Small intestine (tissue), 16 donors: ENCODE data around the gene FZD8. TPM values are rescaled to one million over a fixed set of nuclear protein-coding genes. Genes with fewer than 3 reads are reported as not detected.
"Not testable (repeated sequence)": the region's sequence is repeated elsewhere in the genome, so short reads cannot be mapped to it uniquely, and the experiment has no call there.

Experiments used
- DNase-seq, 2 donors: peaks; one replicate each; pipeline versions ENCODE4 v3.0.0 to v3.0.0-alpha.2; 2013
- FAIRE-seq: peaks from 2 replicates; lab custom pipeline; 2012; peaks lifted over from hg19 to GRCh38; lab: Jason Lieb, UNC
- H3K27ac ChIP-seq, 3 donors: one replicate each; pipeline ENCODE4 v1.5.1; 2013; ENCODE audit warnings: low read length in 2 of 3, mild to moderate bottlenecking in 2 of 3, control low read depth in 1 of 3, inconsistent platforms in 1 of 3, low read depth in 1 of 3, moderate library complexity in 1 of 3
- H3K27me3 ChIP-seq, 3 donors: one replicate each; pipeline ENCODE4 v1.6.1; 2013; ENCODE audit warnings: low read length in 3 of 3, inconsistent platforms in 1 of 3; ENCODE audit not compliant: control insufficient read depth in 3 of 3, insufficient read depth in 3 of 3
- H3K36me3 ChIP-seq, 3 donors: one replicate each; pipeline ENCODE4 v1.6.1; 2013; ENCODE audit warnings: low read length in 3 of 3, inconsistent platforms in 1 of 3, low read depth in 1 of 3, mild to moderate bottlenecking in 1 of 3, moderate library complexity in 1 of 3; ENCODE audit not compliant: control insufficient read depth in 3 of 3, insufficient read depth in 2 of 3
- H3K4me1 ChIP-seq, 3 donors: one replicate each; pipeline ENCODE4 v1.6.1; 2013; ENCODE audit warnings: low read length in 2 of 3, inconsistent platforms in 1 of 3, low read depth in 1 of 3, mild to moderate bottlenecking in 1 of 3, moderate library complexity in 1 of 3; ENCODE audit not compliant: control insufficient read depth in 3 of 3, insufficient read depth in 2 of 3
- H3K4me3 ChIP-seq, 3 donors: one replicate each; pipeline ENCODE4 v1.5.1; 2013; ENCODE audit warnings: low read length in 3 of 3, control low read depth in 1 of 3, inconsistent platforms in 1 of 3, low read depth in 1 of 3, mild to moderate bottlenecking in 1 of 3, moderate library complexity in 1 of 3
- H3K9me3 ChIP-seq, 2 donors: one replicate each; pipeline ENCODE4 v1.6.1; 2013; ENCODE audit warnings: low read depth in 1 of 2, low read length in 1 of 2; ENCODE audit not compliant: control insufficient read depth in 2 of 2, insufficient read depth in 1 of 2
- WGBS, 3 donors: extraction: QIAGEN DNeasy Blood & Tissue Kit; methylation state at CpG; one replicate each; pipeline ENCODE4 v1.1.7; 2013; 5-methylcytosine and 5-hydroxymethylcytosine counted together
- long read RNA-seq, 10 donors: transcript quantifications; one replicate each; lab custom pipeline, GENCODE V29; 2026
- polyA plus RNA-seq, 4 donors: library from polyadenylated mRNA; stranded (reverse) in 3 of 4; unstranded in 1 of 4; fragments of 200-250 nt in 3 of 4; fragments of 120-200 nt in 1 of 4; gene quantifications; one replicate each; pipeline versions ENCODE4 v1.2.1 to v1.2.3, GENCODE V29; 2013
- donor health status: healthy with polysubstance abuse.
- donor health status: control.
- donor health status: control.
- donor health status: Bipolar disorder and iron deficiency.
- donor health status: healthy.

Gene FZD8
- 1 to 10 TPM in 2 of 4 donors, under 1 TPM in 1, not detected in 1; 0.27 to 4.3 (median 1.6) TPM for polyA plus RNA-seq
- long read RNA-seq, donor 1, full-length matches to known transcripts, result 9 of 9 reads
- long read RNA-seq, donor 1, partial matches to known transcripts, result 0 of 9 reads
- long read RNA-seq, donor 1, other reads (novel, unspliced or antisense), result 0 of 9 reads
- long read RNA-seq, donor 2, full-length matches to known transcripts, result 3 of 3 reads
- long read RNA-seq, donor 2, partial matches to known transcripts, result 0 of 3 reads
- long read RNA-seq, donor 2, other reads (novel, unspliced or antisense), result 0 of 3 reads
- long read RNA-seq, donor 3, full-length matches to known transcripts, result 22 of 22 reads
- long read RNA-seq, donor 3, partial matches to known transcripts, result 0 of 22 reads
- long read RNA-seq, donor 3, other reads (novel, unspliced or antisense), result 0 of 22 reads
- long read RNA-seq, donor 4, full-length matches to known transcripts, result 2 of 2 reads
- long read RNA-seq, donor 4, partial matches to known transcripts, result 0 of 2 reads
- long read RNA-seq, donor 4, other reads (novel, unspliced or antisense), result 0 of 2 reads
- long read RNA-seq, donor 5, full-length matches to known transcripts, result 5 of 5 reads
- long read RNA-seq, donor 5, partial matches to known transcripts, result 0 of 5 reads
- long read RNA-seq, donor 5, other reads (novel, unspliced or antisense), result 0 of 5 reads
- long read RNA-seq, donor 6, full-length matches to known transcripts, result 9 of 9 reads
- long read RNA-seq, donor 6, partial matches to known transcripts, result 0 of 9 reads
- long read RNA-seq, donor 6, other reads (novel, unspliced or antisense), result 0 of 9 reads
- long read RNA-seq, donor 7, result 0 reads
- long read RNA-seq, donor 8, full-length matches to known transcripts, result 13 of 13 reads
- long read RNA-seq, donor 8, partial matches to known transcripts, result 0 of 13 reads
- long read RNA-seq, donor 8, other reads (novel, unspliced or antisense), result 0 of 13 reads
- long read RNA-seq, donor 9, full-length matches to known transcripts, result 4 of 4 reads
- long read RNA-seq, donor 9, partial matches to known transcripts, result 0 of 4 reads
- long read RNA-seq, donor 9, other reads (novel, unspliced or antisense), result 0 of 4 reads
- long read RNA-seq, donor 10, full-length matches to known transcripts, result 50 of 50 reads
- long read RNA-seq, donor 10, partial matches to known transcripts, result 0 of 50 reads
- long read RNA-seq, donor 10, other reads (novel, unspliced or antisense), result 0 of 50 reads

GRCh38 chr10:35642035-35642792 lies at the start of gene FZD8:
Gene FZD8 (minus strand): TSS chr10:35642296. CDS start chr10:35641429, 867 bp downstream.
- H3K4me3 ChIP-seq, result peak within 1 kb of the TSS; percentile 51 to 61 (median 59)
- DNase-seq (peak; percentile 85 to 93), FAIRE-seq (no peak)
- H3K27me3 ChIP-seq, result peaks cover 7 to 51% (median 11%) of the 10 kb centered on the region in 3 donors
- H3K4me1 ChIP-seq, result peaks cover 0 to 6% (median 3%) of the 10 kb centered on the region in 3 donors
- H3K27ac ChIP-seq, result peak within 1 kb of the TSS in 2 of 3 donors; percentile 13 to 84
- 0 to 2% (median 0%) methylated on average over 48 to 80 of the region's 80 CpGs for WGBS, 3 donors
- H3K9me3 ChIP-seq, result peaks cover 0 to 4% of the 10 kb centered on the region in 2 donors
- no peaks in the 10 kb centered on the region for H3K36me3 ChIP-seq

- H3K4me1 ChIP-seq, result no peaks in the 10 kb centered on the region
- no peak overlapping the region for H3K27ac ChIP-seq
- H3K4me3 ChIP-seq, result no peak overlapping the region
- no peaks in the 10 kb centered on the region for H3K9me3 ChIP-seq
- FAIRE-seq (no peak), DNase-seq (no peak)
- H3K27me3 ChIP-seq, result peaks cover 0 to 10% (median 0%) of the 10 kb centered on the region in 3 donors
- WGBS, 3 donors, result 76 to 84% (median 83%) methylated on average over 12 of the region's 12 CpGs
- no peaks in the 10 kb centered on the region for H3K36me3 ChIP-seq
These were observed 49.6 kb upstream of the FZD8 start for GRCh38 chr10:35691522-35692236.

- FAIRE-seq, result no peak
- H3K27ac ChIP-seq, result no peak overlapping the region
- WGBS, 3 donors, result 43 to 61% (median 50%) methylated on average over 5 of the region's 5 CpGs
These were observed 48.4 kb upstream of the FZD8 start for GRCh38 chr10:35690534-35690933.

GRCh38 chr10:35685858-35686257 lies 43.8 kb upstream of the FZD8 start:
- not testable (repeated sequence) for H3K4me1 ChIP-seq, FAIRE-seq, H3K9me3 ChIP-seq, H3K27ac ChIP-seq, H3K36me3 ChIP-seq, H3K27me3 ChIP-seq, H3K4me3 ChIP-seq, DNase-seq
- WGBS, 3 donors, result 55 to 79% (median 68%) methylated on average over 4 of the region's 4 CpGs

More at GRCh38 chr10:35690534-35690933, 48.4 kb upstream of the FZD8 start:
- no peak for DNase-seq
- Histone ChIP-seq H3K9me3 (no peaks in the 10 kb centered on the region), H3K27me3 (peaks cover 0 to 10% (median 0%) of the 10 kb centered on the region in 3 donors), H3K4me3 (no peak overlapping the region), H3K4me1 (no peaks in the 10 kb centered on the region), H3K36me3 (no peaks in the 10 kb centered on the region)

- FAIRE-seq (no peak), DNase-seq (peak; percentile 59 to 64)
- no peaks in the 10 kb centered on the region for H3K27me3 ChIP-seq
- H3K27ac ChIP-seq, result no peak overlapping the region
- no peaks in the 10 kb centered on the region for H3K9me3 ChIP-seq
- peaks cover 0 to 3% (median 0%) of the 10 kb centered on the region in 3 donors for H3K4me1 ChIP-seq
- 17 to 64% (median 37%) methylated on average over 3 of the region's 3 CpGs for WGBS, 3 donors
- H3K36me3 ChIP-seq, result no peaks in the 10 kb centered on the region
- H3K4me3 ChIP-seq, result peak overlapping the region in 1 of 3 donors; percentile 4
These were observed 43.3 kb upstream of the FZD8 start for GRCh38 chr10:35685402-35685801.

- no peak for FAIRE-seq
- WGBS, 3 donors, result 68 to 87% (median 84%) methylated on average over 5 of the region's 5 CpGs
- H3K27ac ChIP-seq, result no peak overlapping the region
These were observed 42.5 kb upstream of the FZD8 start for GRCh38 chr10:35684586-35684985.

GRCh38 chr10:35675846-35676245 lies 33.8 kb upstream of the FZD8 start:
- Histone ChIP-seq H3K36me3 (no peaks in the 10 kb centered on the region), H3K4me3 (no peak overlapping the region), H3K9me3 (no peaks in the 10 kb centered on the region), H3K27me3 (no peaks in the 10 kb centered on the region), H3K27ac (no peak overlapping the region), H3K4me1 (no peaks in the 10 kb centered on the region)
- no peak for FAIRE-seq
- 65 to 75% (median 67%) methylated on average over 1 of the region's 1 CpG for WGBS, 3 donors
- DNase-seq, result no peak

More at GRCh38 chr10:35684586-35684985, 42.5 kb upstream of the FZD8 start:
- Histone ChIP-seq H3K4me1 (peaks cover 0 to 3% (median 0%) of the 10 kb centered on the region in 3 donors), H3K36me3 (no peaks in the 10 kb centered on the region), H3K9me3 (no peaks in the 10 kb centered on the region), H3K27me3 (no peaks in the 10 kb centered on the region), H3K4me3 (no peak overlapping the region)
- DNase-seq, result no peak
